Trophoblast cell (in vitro differentiated cells and primary cell): ENCODE data around the gene PTGER2.

Source experiments
- DNase-seq, 2 donors: peaks; one replicate each; pipeline ENCODE4 v3.0.0-alpha.2; 2016
- H2AFZ ChIP-seq: 2 replicates; pipeline ENCODE4 v1.6.1; 2013; ENCODE audit warnings: low read length, moderate library complexity, mild to moderate bottlenecking; ENCODE audit not compliant: insufficient read depth, poor library complexity
- H2AK5ac ChIP-seq: 2 replicates; pipeline ENCODE4 v1.6.1; 2013; ENCODE audit warnings: mild to moderate bottlenecking, low read length
- H2BK120ac ChIP-seq: 2 replicates; pipeline ENCODE4 v1.6.1; 2013; ENCODE audit warnings: low read length, mild to moderate bottlenecking, moderate library complexity; ENCODE audit not compliant: insufficient read depth, poor library complexity
- H2BK12ac ChIP-seq: 2 replicates; pipeline ENCODE4 v1.6.1; 2013; ENCODE audit warnings: mild to moderate bottlenecking, low read length, moderate library complexity
- H2BK5ac ChIP-seq: 2 replicates; pipeline ENCODE4 v1.6.1; 2013; ENCODE audit warnings: low read length, low read depth, moderate library complexity, mild to moderate bottlenecking; ENCODE audit not compliant: poor library complexity
- H3K14ac ChIP-seq: 2 replicates; pipeline ENCODE4 v1.6.1; 2013; ENCODE audit warnings: mild to moderate bottlenecking, low read length
- H3K18ac ChIP-seq: 2 replicates; pipeline ENCODE4 v1.6.1; 2013; ENCODE audit warnings: mild to moderate bottlenecking, low read length
- H3K23ac ChIP-seq: 2 replicates; pipeline ENCODE4 v1.6.1; 2013; ENCODE audit warnings: low read length
- H3K27ac ChIP-seq: 2 replicates; pipeline ENCODE4 v1.5.1; 2013; ENCODE audit warnings: low read depth, mild to moderate bottlenecking, inconsistent platforms, low read length, moderate library complexity
- H3K27me3 ChIP-seq: 2 replicates; pipeline ENCODE4 v1.6.1; 2013; ENCODE audit warnings: inconsistent platforms, mild to moderate bottlenecking, low read length, moderate library complexity; ENCODE audit not compliant: insufficient read depth
- H3K36me3 ChIP-seq, 2 experiments: 1 replicate in 1 of 2; 2 replicates in 1 of 2; pipeline ENCODE4 v1.6.1; 2013; ENCODE audit warnings: low read length in 2 of 2, mild to moderate bottlenecking in 2 of 2, moderate library complexity in 1 of 2; ENCODE audit not compliant: insufficient read depth in 2 of 2, control insufficient read depth in 1 of 2
- H3K4ac ChIP-seq: 2 replicates; pipeline ENCODE4 v1.6.1; 2013; ENCODE audit warnings: low read depth, mild to moderate bottlenecking, low read length, moderate library complexity
- H3K4me1 ChIP-seq, 2 experiments: 1 replicate in 1 of 2; 2 replicates in 1 of 2; pipeline ENCODE4 v1.6.1; 2013; ENCODE audit warnings: low read length in 2 of 2, mild to moderate bottlenecking in 2 of 2, moderate library complexity in 1 of 2; ENCODE audit not compliant: insufficient read depth in 2 of 2, control insufficient read depth in 1 of 2
- H3K4me2 ChIP-seq: 2 replicates; pipeline ENCODE4 v1.6.1; 2013; ENCODE audit warnings: inconsistent platforms, mild to moderate bottlenecking, low read length, moderate library complexity
- H3K4me3 ChIP-seq: 2 replicates; pipeline ENCODE4 v1.5.1; 2013; ENCODE audit warnings: mild to moderate bottlenecking, low read depth, low read length, inconsistent platforms
- H3K79me1 ChIP-seq: one replicate; pipeline ENCODE4 v1.6.1; 2013; ENCODE audit warnings: low read length
- H3K79me2 ChIP-seq: 2 replicates; pipeline ENCODE4 v1.6.1; 2013; ENCODE audit warnings: low read length, mild to moderate bottlenecking; ENCODE audit not compliant: control insufficient read depth, insufficient read depth, poor library complexity
- H3K9ac ChIP-seq: 2 replicates; pipeline ENCODE4 v1.6.1; 2013; ENCODE audit warnings: mild to moderate bottlenecking, low read length
- H3K9me3 ChIP-seq: 2 replicates; pipeline ENCODE4 v1.6.1; 2013; ENCODE audit warnings: low read depth, mild to moderate bottlenecking, control low read depth, inconsistent platforms, low read length; ENCODE audit not compliant: insufficient read depth
- H4K12ac ChIP-seq: 2 replicates; pipeline ENCODE4 v1.6.1; 2013; ENCODE audit warnings: low read depth, mild to moderate bottlenecking, low read length, moderate library complexity
- H4K8ac ChIP-seq: 2 replicates; pipeline ENCODE4 v1.6.1; 2013; ENCODE audit warnings: low read depth, mild to moderate bottlenecking, low read length, moderate library complexity
- H4K91ac ChIP-seq: one replicate; pipeline ENCODE4 v1.6.1; 2013; ENCODE audit warnings: low read depth, mild to moderate bottlenecking, low read length, moderate library complexity
- WGBS: extraction: QIAGEN DNeasy Blood & Tissue Kit; methylation state at CpG from one replicate; pipeline ENCODE4 v1.1.7; 2013; ENCODE audit warnings: missing lambda C conversion rate; ENCODE audit not compliant: insufficient read length, insufficient coverage; ENCODE audit errors: extremely low coverage; 5-methylcytosine and 5-hydroxymethylcytosine counted together

PTGER2 gene

DNA sequence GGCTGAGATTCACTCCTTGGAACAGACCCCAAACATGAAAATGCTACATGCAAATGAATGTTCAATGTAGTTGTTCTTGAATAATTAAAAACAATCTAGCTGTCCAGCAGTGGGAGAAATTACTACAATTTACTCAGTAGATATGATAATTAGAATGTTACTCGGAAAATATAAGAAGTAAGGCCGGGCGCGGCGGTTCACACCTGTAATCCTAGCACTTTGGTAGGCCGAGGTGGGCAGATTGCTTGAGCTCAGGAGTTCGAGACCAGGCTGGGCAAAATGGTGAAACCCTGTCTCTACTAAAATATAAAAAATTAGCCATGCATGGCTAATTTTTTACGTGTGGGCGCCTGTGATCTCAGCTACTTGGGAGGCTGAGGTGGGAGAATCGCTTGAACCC, 15.3 kb upstream of the PTGER2 start:
- H3K9me3 ChIP-seq, result no peaks in the 10 kb centered on the region
- H4K91ac ChIP-seq, result no peak overlapping the region
- WGBS, result no CpG with 5 or more reads among the region's 10 CpGs
- H2BK120ac ChIP-seq, result no peak overlapping the region
- H3K27ac ChIP-seq, result no peak overlapping the region
- no peak overlapping the region for H3K4me3 ChIP-seq
- no peaks in the 10 kb centered on the region for H3K27me3 ChIP-seq
- H2AK5ac ChIP-seq, result no peak overlapping the region
- H3K4me1 ChIP-seq, result no peaks in the 10 kb centered on the region
- H3K4ac ChIP-seq, result no peak overlapping the region
- H2BK5ac ChIP-seq, result no peak overlapping the region
- no peak overlapping the region for H4K12ac ChIP-seq
- no peak overlapping the region for H3K18ac ChIP-seq
- no peaks in the 10 kb centered on the region for H3K79me2 ChIP-seq
- no peak overlapping the region for H3K4me2 ChIP-seq
- H3K23ac ChIP-seq, result no peak overlapping the region
- no peaks in the 10 kb centered on the region for H3K79me1 ChIP-seq
- no peaks in the 10 kb centered on the region for H3K36me3 ChIP-seq
- H3K9ac ChIP-seq, result no peak overlapping the region
- H3K14ac ChIP-seq, result no peak overlapping the region
- no peak overlapping the region for H4K8ac ChIP-seq
- H2BK12ac ChIP-seq, result no peak overlapping the region
- DNase-seq, result no peak
- no peak overlapping the region for H2AFZ ChIP-seq

GRCh38 chr14:52299692-52300278, 14.3 kb upstream of the PTGER2 start:
- Histone ChIP-seq H2BK5ac (no peak overlapping the region), H3K23ac (no peak overlapping the region), H2BK12ac (no peak overlapping the region), H3K14ac (no peak overlapping the region), H2AFZ (no peak overlapping the region), H3K18ac (no peak overlapping the region), H3K4me3 (no peak overlapping the region), H3K27ac (no peak overlapping the region), H4K8ac (no peak overlapping the region), H3K79me1 (no peaks in the 10 kb centered on the region), H3K4me1 (no peaks in the 10 kb centered on the region), H3K79me2 (no peaks in the 10 kb centered on the region), H2AK5ac (no peak overlapping the region), H3K9ac (no peak overlapping the region), H3K9me3 (no peaks in the 10 kb centered on the region), H4K91ac (no peak overlapping the region), H3K36me3 (no peaks in the 10 kb centered on the region), H2BK120ac (no peak overlapping the region), H4K12ac (no peak overlapping the region), H3K4ac (no peak overlapping the region), H3K4me2 (no peak overlapping the region), H3K27me3 (no peaks in the 10 kb centered on the region)
- DNase-seq, result peak in 1 of 2 donors; percentile 81

- Histone ChIP-seq H3K18ac (no peak overlapping the region), H3K9ac (no peak overlapping the region), H4K91ac (no peak overlapping the region), H3K27me3 (no peaks in the 10 kb centered on the region), H3K79me1 (no peaks in the 10 kb centered on the region), H3K36me3 (no peaks in the 10 kb centered on the region), H3K23ac (no peak overlapping the region), H3K79me2 (no peaks in the 10 kb centered on the region), H2BK5ac (no peak overlapping the region), H2AFZ (no peak overlapping the region), H3K9me3 (no peaks in the 10 kb centered on the region), H3K14ac (no peak overlapping the region), H2BK120ac (no peak overlapping the region), H3K4ac (no peak overlapping the region), H4K8ac (no peak overlapping the region), H2AK5ac (no peak overlapping the region), H3K27ac (no peak overlapping the region), H4K12ac (no peak overlapping the region), H3K4me3 (no peak overlapping the region), H3K4me1 (no peaks in the 10 kb centered on the region), H3K4me2 (no peak overlapping the region), H2BK12ac (no peak overlapping the region)
- no CpG with 5 or more reads among the region's 4 CpGs for WGBS
- DNase-seq, result no peak
Measured at GRCh38 chr14:52303236-52303635, 10.9 kb upstream of the PTGER2 start.

DNA sequence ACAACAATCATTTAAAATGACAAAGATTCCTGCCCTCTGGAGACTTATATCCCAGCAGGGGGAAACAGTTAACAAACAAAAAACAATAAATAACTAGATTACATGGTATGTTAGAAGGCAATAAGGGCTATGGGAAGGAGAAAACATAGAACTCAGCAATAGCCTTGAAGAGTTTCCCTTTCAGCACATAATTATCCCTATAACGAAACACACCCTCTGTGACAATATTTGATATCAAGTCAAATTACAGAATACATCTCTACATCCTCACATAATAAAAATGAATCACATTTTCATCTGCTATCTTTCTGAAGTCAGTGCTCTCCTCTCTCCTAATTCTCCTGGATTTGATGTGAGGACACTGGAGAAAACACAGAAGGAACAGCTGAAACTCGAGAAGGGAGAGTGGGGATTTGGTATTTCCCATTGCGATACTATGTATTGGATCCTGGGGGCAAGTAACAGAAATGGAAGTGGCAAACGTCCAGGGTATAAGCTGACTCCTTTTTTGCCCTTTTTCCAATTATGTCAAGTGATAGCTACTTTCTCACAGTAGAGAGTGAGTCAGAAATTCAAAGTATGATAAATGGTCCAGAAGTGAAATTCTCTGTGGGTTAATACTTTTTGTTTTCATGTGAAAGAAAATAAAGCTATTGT, 9.7 kb upstream of the PTGER2 start:
- no peak overlapping the region for H3K23ac ChIP-seq
- H3K4me3 ChIP-seq, result no peak overlapping the region
- no peaks in the 10 kb centered on the region for H3K9me3 ChIP-seq
- H3K4ac ChIP-seq, result no peak overlapping the region
- H2BK120ac ChIP-seq, result no peak overlapping the region
- no peak overlapping the region for H3K18ac ChIP-seq
- H2AFZ ChIP-seq, result no peak overlapping the region
- H3K27me3 ChIP-seq, result no peaks in the 10 kb centered on the region
- H3K79me2 ChIP-seq, result no peaks in the 10 kb centered on the region
- H4K12ac ChIP-seq, result no peak overlapping the region
- H3K4me1 ChIP-seq, result no peaks in the 10 kb centered on the region
- no peak overlapping the region for H2BK12ac ChIP-seq
- no peaks in the 10 kb centered on the region for H3K36me3 ChIP-seq
- H3K79me1 ChIP-seq, result no peaks in the 10 kb centered on the region
- DNase-seq, result no peak
- no peak overlapping the region for H4K8ac ChIP-seq
- H3K27ac ChIP-seq, result no peak overlapping the region
- H2BK5ac ChIP-seq, result no peak overlapping the region
- no peak overlapping the region for H3K14ac ChIP-seq
- WGBS, result no CpG with 5 or more reads among the region's 4 CpGs
- no peak overlapping the region for H3K4me2 ChIP-seq
- H4K91ac ChIP-seq, result no peak overlapping the region
- no peak overlapping the region for H2AK5ac ChIP-seq
- no peak overlapping the region for H3K9ac ChIP-seq
